Neural cell (in vitro differentiated cells): ENCODE results near the gene H6PD. TPM values are rescaled to one million over a fixed set of nuclear protein-coding genes. Genes with fewer than 3 reads are reported as not detected.

Source experiments
- H2AFZ ChIP-seq: fragments of 200-600, 300-800 bp; sonication (generic), shearing (Covaris generic); 2 replicates; pipeline ENCODE4 v1.6.0; 2014; ENCODE audit warnings: low read depth, mild to moderate bottlenecking, antibody characterized with exemption, low read length, moderate library complexity
- H3F3A ChIP-seq: fragments of 200-600 bp; shearing (Covaris generic); 2 replicates; pipeline ENCODE4 v1.6.1; 2016; ENCODE audit warnings: mild to moderate bottlenecking, moderate library complexity, mixed read lengths, antibody characterized with exemption, low read length; ENCODE audit not compliant: insufficient read depth, poor library complexity, severe bottlenecking
- H3K27ac ChIP-seq: fragments of 200-600, 300-800 bp; sonication (generic), shearing (Covaris generic); 2 replicates; pipeline ENCODE4 v1.5.1; 2014; ENCODE audit warnings: mild to moderate bottlenecking, low read length, moderate library complexity
- H3K27me3 ChIP-seq: fragments of 300-800, 200-600 bp; sonication (generic), shearing (Covaris generic); 2 replicates; pipeline ENCODE4 v1.6.0; 2014; ENCODE audit warnings: mild to moderate bottlenecking, low read depth, low read length, moderate library complexity; ENCODE audit not compliant: insufficient read depth
- H3K36me3 ChIP-seq: fragments of 300-800, 200-600 bp; sonication (generic), shearing (Covaris generic); 2 replicates; pipeline ENCODE4 v1.5.1; 2014; ENCODE audit warnings: mild to moderate bottlenecking, antibody characterized with exemption, low read length, moderate library complexity; ENCODE audit not compliant: insufficient read depth
- H3K4me2 ChIP-seq: fragments of 300-800, 200-600 bp; sonication (generic), shearing (Covaris generic); 2 replicates; pipeline ENCODE4 v1.6.0; 2014; ENCODE audit warnings: mild to moderate bottlenecking, low read length
- H3K4me3 ChIP-seq: fragments of 300-800, 200-600 bp; sonication (generic), shearing (Covaris generic); 2 replicates; pipeline ENCODE4 v1.5.1; 2014; ENCODE audit warnings: mild to moderate bottlenecking, low read length, moderate library complexity
- H3K79me2 ChIP-seq: fragments of 200-600 bp; shearing (Covaris generic); replicated peaks from 2 replicates; pipeline ENCODE4 v1.6.0; 2014; ENCODE audit warnings: mild to moderate bottlenecking, low read length, moderate library complexity; ENCODE audit not compliant: insufficient read depth
- H3K9ac ChIP-seq: fragments of 300-800, 200-600 bp; sonication (generic), shearing (Covaris generic); 2 replicates; pipeline ENCODE4 v1.6.1; 2016; ENCODE audit warnings: mild to moderate bottlenecking, low read length, mixed read lengths
- H3K9me2 ChIP-seq: fragments of 200-600 bp; shearing (Covaris generic); 2 replicates; pipeline ENCODE4 v1.6.1; 2016; ENCODE audit warnings: mild to moderate bottlenecking, low read length, mixed read lengths; ENCODE audit not compliant: insufficient read depth
- H3K9me3 ChIP-seq: fragments of 200-600, 300-800 bp; sonication (generic), shearing (Covaris generic); 2 replicates; pipeline ENCODE4 v1.6.1; 2016; ENCODE audit warnings: mild to moderate bottlenecking, mixed run types, low read length, moderate library complexity, mixed read lengths
- H4K20me1 ChIP-seq: fragments of 200-600 bp; shearing (Covaris generic); 2 replicates; pipeline ENCODE4 v1.6.1; 2016; ENCODE audit warnings: mild to moderate bottlenecking, mixed run types; ENCODE audit not compliant: insufficient read depth
- CTCF ChIP-seq: fragments of 450-650 bp; IDR thresholded peaks from 2 replicates; pipeline ENCODE4 v1.5.1; 2014; ENCODE audit warnings: antibody characterized with exemption, mild to moderate bottlenecking, moderate library complexity; ENCODE audit not compliant: poor library complexity, severe bottlenecking
- EP300 ChIP-seq: fragments of 450-650 bp; conservative IDR thresholded peaks from 2 replicates; pipeline ENCODE4 v1.6.1; 2014; ENCODE audit warnings: antibody characterized with exemption, mild to moderate bottlenecking, moderate library complexity; ENCODE audit not compliant: poor library complexity, severe bottlenecking
- EZH2 ChIP-seq: fragments of 200-600, 300-800 bp; shearing (Covaris generic), sonication (generic); IDR thresholded peaks from 2 replicates; pipeline ENCODE4 v1.6.1; 2014; ENCODE audit warnings: antibody characterized with exemption, low read length, borderline replicate concordance, mild to moderate bottlenecking; ENCODE audit not compliant: insufficient read depth, poor library complexity, severe bottlenecking
- MXI1 ChIP-seq: fragments of 450-650 bp; conservative IDR thresholded peaks from 2 replicates; pipeline ENCODE4 v1.6.1; 2014; ENCODE audit warnings: antibody characterized with exemption, mild to moderate bottlenecking; ENCODE audit not compliant: poor library complexity, severe bottlenecking
- POLR2AphosphoS5 ChIP-seq: IDR thresholded peaks from 2 replicates; pipeline ENCODE4 v1.6.1; 2012
- RAD21 ChIP-seq: fragments of 450-650 bp; conservative IDR thresholded peaks from 2 replicates; pipeline ENCODE4 v1.6.1; 2014; ENCODE audit warnings: antibody characterized with exemption, mild to moderate bottlenecking, moderate library complexity
- REST ChIP-seq: IDR thresholded peaks from 2 replicates; pipeline ENCODE4 v1.6.1; 2012; ENCODE audit warnings: borderline replicate concordance
- SMC3 ChIP-seq: fragments of 450-650 bp; conservative IDR thresholded peaks from 2 replicates; pipeline ENCODE4 v1.6.1; 2014; ENCODE audit warnings: antibody characterized with exemption, mild to moderate bottlenecking, moderate library complexity; ENCODE audit not compliant: poor library complexity
- TAF1 ChIP-seq: IDR thresholded peaks from 2 replicates; pipeline ENCODE4 v1.6.1; 2012; ENCODE audit warnings: low read depth
- polyA plus RNA-seq: library from polyadenylated mRNA; depleted of rRNA; stranded (reverse); fragments of >200 nt; gene quantifications from 2 replicates; pipeline ENCODE4 v1.2.3, GENCODE V29; 2014

Gene H6PD
- polyA plus RNA-seq, 1 donor from 2014 or later, result 4.6 TPM

- H3K27me3 ChIP-seq, result no peaks in the 10 kb centered on the region
- no peaks in the 10 kb centered on the region for H3K9me2 ChIP-seq
- no peak overlapping the region for H2AFZ ChIP-seq
- H3K4me3 ChIP-seq, result no peak overlapping the region
- H3K4me2 ChIP-seq, result no peak overlapping the region
- no peak overlapping the region for H3K9ac ChIP-seq
- no peaks in the 10 kb centered on the region for H3K79me2 ChIP-seq
- H3K36me3 ChIP-seq, result no peaks in the 10 kb centered on the region
- H3K27ac ChIP-seq, result no peak overlapping the region
- H3F3A ChIP-seq, result no peaks in the 10 kb centered on the region
- TF ChIP-seq REST, result no peak
- no peak for TF ChIP-seq EP300
- TF ChIP-seq TAF1, result no peak
- no peak for TF ChIP-seq RAD21
- TF ChIP-seq POLR2AphosphoS5, result no peak
- no peak for TF ChIP-seq SMC3
- TF ChIP-seq EZH2, result no peak
- no peak for TF ChIP-seq MXI1
- no peak for TF ChIP-seq CTCF
- H4K20me1 ChIP-seq, result no peaks in the 10 kb centered on the region
- no peaks in the 10 kb centered on the region for H3K9me3 ChIP-seq
These were observed 6.0 kb upstream of the H6PD start for GRCh38 chr1:9228609-9229008.

GRCh38 chr1:9229549-9229948, 5.0 kb upstream of the H6PD start:
- Histone ChIP-seq H3K9ac (no peak overlapping the region), H3F3A (no peaks in the 10 kb centered on the region), H3K27me3 (no peaks in the 10 kb centered on the region), H3K36me3 (no peaks in the 10 kb centered on the region), H3K4me2 (no peak overlapping the region), H4K20me1 (no peaks in the 10 kb centered on the region), H2AFZ (no peak overlapping the region), H3K27ac (no peak overlapping the region), H3K79me2 (no peaks in the 10 kb centered on the region), H3K9me2 (no peaks in the 10 kb centered on the region), H3K4me3 (no peak overlapping the region), H3K9me3 (no peaks in the 10 kb centered on the region)
- TF ChIP-seq SMC3 (no peak), POLR2AphosphoS5 (no peak), CTCF (no peak), EZH2 (no peak), REST (no peak), MXI1 (no peak), EP300 (no peak), TAF1 (no peak), RAD21 (no peak)
